ENCODE data around the gene GATA2.

GATA2 gene

DNA sequence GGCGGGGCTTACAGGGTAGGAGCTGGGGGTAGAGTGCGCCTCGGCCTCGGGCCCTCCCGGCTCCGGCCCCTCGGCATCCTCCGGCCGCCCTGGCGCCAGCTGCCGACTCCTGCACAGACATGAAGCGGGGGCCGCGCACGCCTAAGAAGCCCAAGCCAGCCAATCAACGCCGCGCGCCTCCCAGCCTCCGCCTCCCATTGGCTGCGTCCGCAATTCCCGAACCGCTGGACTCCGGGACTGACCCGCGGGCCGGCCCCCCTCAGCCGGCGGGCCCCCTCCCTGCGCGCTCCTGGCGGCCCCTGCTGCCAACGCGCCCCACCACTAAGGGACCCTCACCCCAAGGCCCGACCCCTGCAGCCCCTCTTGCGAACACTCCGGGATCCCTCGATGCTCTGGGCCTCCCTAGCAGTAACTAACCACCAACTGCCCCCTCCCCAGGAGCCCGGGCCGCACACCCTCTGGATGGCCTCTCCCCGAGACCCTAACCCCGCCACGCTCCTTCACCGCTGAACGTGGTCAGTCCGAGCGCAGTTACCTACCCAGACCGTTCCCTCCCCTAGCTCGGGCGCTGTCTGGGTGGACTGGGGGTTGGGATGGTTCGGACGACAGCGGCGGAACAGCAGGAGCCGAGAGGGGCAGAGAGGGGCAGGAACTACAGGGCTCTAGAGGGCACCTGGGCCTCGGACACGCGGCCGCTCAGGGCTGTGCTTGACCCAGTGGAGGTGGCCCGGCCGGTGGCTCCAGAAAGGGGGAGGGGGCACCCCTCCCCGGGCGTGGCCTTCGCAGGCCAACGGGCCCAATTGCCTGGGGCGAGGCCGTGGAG lies 5.0 kb downstream of the GATA2 start:
- peak; percentile 26 to 36 for DNase-seq

DNA sequence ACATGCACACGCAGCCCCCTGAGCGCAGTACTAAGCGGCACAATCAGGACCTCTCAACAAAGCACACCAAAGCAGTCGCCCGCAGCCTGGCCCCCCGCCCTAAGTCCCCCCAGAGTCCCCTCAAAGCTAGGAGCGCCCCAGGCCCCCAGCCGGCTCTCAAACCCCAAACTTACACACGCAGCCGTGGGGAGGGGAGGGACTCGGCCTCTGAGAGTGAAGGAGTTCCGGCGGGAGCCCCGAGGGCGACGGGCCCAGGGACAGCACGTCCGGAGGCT lies 5.5 kb downstream of the GATA2 start:
- no peak for DNase-seq

DNA sequence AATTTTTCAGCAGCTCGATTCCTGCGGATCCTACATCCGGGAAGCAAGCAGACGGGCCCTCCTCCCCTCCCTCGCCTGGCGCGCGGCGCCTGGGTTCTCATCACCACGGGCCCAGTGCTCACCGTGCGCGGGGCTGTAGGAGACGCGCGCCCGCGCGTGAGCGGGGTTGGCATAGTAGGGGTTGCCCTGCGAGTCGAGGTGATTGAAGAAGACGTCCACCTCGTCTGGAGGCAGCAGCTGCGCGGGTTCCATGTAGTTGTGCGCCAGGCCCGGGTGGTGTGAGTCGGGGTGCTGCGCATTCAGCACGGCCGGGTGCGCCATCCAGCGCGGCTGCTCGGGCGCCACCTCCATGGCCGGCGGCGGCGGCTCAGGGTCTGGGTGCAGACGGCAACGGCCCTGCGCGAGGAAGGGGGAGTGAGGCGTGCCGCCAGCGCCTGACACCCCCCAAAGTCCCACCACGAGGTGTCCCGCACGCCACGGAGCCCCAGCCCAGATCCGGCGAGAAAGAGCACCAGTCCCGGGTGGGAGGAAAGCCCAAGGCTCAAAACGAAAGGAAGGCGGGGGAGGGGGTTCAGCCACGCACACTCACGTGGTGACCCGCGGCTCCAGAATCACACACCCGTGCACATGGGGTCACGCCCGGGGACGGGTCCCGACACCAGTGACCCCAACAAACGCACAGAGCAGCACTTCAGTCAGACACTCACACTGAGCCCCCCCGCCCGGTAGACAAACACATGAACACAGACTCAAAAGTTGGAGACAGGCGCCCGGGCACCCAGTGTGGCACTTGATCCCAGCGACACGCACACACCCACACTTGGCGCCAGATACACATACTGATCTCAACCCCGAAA lies 6.1 kb downstream of the GATA2 start:
- no peak for DNase-seq

DNA sequence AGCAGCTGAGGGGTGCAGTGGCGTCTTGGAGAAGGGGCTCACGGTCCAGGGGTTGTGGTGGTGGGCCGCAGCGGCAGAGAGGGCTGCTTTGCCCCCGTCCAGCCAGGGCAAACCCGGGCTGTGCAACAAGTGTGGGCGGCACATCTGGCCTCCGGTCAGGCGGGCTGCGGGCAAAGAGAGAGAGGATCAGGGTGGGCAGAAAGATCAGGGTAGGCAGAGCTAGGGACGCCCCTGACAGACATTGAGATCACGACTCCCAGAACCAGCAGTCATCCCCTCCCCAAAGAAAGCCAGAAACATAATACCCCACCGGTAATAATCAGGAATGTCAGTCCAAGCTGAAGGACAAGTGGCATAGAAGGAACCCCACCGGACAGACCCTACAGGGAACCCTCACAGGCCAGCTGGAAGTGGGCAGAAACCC lies 6.8 kb downstream of the GATA2 start:
- no peak for DNase-seq

DNA sequence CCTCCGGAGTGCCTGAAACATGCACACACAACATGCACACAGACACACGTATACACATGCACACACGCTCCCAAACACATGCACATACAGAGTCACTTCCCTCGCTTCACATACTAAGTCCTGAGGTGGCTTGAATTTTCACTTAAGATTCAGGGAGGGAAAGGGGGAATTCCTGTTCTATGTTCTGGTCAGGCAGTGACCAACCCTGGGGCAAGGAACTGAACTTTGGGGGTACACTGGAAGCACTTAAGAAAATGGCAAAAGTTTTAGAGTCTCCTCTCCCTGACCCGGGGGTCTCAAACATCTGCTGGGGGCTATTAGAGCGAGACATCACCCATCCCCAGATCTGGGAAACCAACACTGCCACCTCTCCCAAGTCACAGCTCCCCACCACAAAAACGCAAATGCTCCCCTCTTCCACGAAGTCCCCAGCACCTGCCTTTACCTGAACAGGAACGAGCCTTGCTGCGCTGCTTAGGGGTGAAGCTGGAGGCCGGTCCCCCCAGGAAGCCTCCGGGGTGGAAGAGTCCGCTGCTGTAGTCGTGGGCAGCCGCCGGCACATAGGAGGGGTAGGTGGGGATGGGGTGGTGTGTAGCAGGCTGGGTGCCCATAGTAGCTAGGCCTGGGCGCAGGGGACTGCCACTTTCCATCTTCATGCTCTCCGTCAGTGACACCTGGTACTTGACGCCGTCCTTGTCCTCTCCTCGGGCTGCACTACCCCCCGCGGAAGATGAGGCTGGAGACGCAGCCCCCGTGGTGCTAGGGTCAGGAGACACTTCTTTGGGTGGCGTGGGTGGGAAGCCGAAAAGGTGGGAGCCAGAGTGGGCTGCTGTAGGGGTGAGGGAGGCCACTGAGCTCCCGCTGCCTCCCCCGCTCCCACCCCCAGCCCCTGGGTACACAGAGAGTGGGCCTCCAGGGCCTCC lies 7.5 kb downstream of the GATA2 start:
- no peak for DNase-seq

DNA sequence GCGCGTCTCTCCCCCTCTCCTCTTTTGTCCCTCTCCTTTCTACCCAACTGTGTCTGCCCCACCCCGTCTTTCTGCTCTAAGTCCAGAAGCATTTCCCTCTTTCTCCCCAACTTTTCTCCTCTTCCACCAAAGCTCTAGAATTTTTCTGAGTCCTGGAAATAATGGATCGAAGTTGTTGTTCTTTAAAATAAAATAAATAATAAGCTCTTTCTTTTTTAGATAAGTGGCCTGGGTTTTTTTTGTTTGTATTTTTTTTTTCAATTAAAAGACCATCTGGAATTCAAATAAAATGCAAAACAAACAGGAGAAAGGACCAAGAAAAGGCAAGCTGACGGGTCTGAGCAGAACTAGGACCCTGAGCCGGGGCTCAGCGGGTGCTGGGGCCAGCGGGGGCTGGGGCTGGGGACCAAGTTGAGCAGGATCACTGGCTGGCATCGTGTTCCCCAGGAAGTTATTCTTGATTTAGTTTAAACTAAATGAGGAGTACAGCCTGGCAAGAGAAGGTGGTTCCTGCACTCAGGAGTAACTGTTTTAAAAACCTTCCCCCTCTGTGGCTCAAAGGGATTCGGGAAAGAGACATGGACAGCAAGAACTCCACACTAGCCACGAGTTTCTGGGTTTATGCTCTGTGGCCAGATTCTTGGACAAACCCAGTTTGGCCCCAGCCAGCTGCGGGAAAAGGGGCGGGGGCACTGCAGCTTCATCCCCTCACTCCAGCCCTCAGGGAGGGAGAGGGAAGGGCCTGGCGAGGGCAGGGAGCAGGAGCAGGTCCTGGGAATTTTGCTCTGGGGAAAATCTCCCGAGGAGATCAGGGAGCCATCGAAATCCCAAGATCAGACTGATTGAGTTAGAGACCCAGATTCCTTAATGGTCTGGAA lies 8.4 kb downstream of the GATA2 start:
- DNase-seq, result no peak

DNA sequence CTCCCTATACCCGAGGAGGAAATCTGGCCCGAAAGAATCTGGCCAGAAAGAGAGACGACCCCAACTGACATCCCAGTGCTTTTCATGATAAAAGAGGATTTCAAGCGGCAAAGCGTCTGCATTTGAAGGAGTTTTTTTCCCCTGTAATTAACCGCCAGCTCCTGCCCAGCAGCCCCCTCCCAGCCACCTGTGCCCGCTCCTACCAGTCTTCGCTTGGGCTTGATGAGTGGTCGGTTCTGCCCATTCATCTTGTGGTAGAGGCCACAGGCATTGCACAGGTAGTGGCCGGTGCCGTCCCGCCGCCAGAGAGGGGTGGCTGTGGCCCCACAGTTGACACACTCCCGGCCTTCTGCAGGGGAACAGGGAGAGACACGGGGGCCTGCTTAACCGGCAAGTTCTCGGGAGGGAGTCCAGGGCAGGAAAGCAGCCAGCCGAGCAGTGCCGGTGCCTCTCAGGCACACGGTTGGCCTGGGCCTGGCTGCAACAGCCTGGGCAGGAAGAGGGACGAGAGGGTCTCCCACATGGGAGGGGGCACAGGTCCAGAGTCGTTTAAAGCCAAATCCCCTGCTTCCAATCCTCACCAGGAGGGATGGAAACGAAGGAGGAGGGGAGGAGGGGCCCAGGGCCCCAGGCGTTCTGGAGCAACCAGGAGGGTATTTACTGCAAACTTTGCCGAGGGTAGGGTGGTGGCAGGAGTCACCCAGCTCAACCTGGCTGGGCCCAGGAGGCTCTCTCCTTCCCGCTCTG lies 9.2 kb downstream of the GATA2 start:
- DNase-seq, result no peak

DNA sequence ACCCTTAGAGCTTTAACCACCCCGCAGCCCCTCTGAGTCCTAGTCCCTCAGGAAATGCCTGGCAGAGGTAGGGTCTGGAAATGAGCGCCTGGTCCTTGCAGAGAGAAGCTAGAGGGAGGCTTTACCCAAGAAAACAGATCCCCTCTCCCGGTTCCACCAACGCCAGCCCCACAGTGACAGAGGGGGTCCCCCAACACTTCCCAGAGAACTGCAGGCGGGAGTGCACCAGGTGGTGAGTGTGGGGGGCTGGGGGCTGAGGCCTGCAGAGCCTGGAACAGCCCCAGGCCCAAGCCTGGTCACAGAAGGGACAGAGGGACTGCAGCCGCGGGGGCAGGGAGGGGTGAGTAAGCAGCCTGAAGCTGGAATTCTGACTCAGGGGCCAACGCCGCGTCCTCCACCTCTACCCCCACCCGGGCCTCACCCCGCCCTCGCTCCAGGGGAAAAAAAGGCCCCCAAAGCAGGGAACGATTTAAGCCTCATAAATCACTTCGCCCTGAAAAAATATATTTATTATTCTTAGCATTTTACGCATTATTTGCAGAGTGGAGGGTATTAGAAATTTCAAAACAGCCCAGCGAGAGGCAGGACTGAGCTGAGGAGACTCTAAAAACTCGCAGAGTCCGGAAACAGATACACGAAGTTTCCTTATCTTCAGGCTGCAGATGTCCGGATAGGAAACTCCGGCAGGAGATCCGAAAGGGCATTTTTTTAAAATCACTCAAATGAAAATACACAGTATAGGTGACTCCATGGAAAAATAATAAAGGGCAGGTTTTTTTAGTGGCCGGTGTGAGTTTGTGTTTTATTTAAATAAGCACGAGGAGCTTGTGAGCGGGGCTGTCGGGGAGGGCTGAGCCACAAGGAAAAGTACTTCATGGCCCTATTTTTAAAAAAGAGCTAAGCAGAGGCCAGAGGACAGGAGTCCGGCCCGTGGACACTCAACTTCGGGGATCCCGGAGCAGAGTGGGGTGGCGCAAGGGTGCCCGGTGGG lies 10.0 kb downstream of the GATA2 start:
- no peak for DNase-seq

DNA sequence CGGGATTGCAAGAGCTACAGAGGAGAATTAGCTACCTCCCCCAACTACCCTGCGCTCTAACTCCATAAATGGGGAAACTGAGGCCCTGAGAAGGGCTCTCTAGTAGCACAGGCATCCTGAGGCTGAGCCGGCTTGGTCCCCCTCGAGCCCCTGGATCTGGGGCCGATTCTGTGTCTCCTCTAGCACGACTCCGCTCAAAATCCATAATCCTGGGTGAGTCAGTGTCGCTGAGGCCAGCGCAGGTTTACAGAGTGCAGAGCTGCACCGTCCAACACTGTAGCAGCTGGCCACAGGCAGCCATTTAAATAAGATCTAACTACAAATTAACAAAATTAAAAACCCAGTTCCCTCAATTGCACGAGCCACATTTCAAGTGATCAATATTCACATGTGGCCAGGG lies 10.8 kb downstream of the GATA2 start:
- no peak for DNase-seq

DNA sequence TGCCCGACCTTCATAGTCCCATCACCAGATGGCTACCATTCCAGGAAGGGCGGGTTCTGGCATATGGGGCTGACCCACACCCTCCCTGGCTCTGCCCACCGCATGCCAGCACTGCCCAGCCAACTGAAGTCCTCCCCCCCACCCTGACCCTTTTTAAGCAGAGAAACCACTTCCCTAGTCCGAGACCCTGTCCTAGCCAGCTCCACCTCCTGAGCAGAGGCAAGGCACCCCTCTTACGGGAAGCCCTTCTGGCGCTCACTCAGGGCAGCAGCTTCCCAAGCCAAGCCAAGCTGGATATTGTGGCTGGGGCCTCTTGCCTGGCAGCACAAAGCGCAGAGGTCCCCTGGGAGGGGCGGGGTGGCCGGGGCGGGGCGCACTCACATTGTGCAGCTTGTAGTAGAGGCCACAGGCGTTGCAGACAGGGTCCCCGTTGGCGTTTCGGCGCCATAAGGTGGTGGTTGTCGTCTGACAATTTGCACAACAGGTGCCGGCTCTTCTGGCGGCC lies 11.5 kb downstream of the GATA2 start:
- peak in 1 of 2 experiments; percentile 17 for DNase-seq

DNA sequence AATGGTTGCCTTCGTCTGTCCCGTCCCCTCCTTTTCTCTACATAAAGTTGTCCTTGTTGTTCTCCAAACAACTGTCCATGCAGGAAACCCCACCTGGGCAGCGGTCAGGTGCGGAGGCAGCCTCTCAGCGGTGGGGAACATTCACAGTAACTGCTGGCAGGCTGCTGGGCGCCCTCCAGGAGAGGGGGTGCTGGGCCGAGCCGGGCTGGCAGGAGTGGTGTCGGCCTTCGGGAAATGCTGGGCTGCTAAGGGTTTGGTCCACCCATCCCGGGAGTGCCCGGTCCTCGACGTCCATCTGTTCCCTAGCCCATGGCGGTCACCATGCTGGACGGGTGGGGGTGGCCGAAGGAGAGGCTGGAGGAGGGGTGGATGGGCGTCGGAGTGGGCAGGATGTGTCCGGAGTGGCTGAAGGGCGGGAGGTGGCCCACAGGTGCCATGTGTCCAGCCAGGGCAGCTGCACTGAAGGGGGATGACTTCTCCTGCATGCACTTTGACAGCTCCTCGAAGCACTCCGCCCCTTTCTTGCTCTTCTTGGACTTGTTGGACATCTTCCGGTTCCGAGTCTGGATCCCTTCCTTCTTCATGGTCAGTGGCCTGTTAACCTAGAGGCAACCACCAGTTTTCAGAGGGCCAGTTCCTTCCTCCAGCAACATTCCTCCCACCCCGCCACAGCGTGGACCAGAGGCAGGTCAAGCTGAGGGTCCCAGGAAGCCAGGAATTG lies 12.1 kb downstream of the GATA2 start:
- no peak for DNase-seq

DNA sequence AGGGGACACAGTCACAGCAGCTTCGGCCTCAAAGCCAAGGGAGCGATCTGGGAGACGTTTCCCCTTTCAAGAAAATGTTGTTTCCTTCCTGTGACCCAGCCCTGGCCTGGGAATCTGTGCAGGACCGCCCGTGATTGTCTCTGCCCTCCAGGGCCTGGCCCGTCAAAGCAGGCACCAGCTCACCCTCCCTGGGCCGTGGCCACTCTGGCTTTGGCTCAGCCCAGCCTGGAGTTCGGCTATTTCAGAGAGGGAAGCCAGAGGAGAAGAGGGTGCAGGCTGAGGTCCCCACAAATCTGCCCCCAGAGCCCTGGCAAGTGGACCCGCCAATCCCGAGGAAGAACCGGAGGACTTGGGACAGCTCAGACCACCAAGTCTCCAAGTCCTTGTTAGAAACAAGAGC lies 12.7 kb downstream of the GATA2 start:
- no peak for DNase-seq

DNA sequence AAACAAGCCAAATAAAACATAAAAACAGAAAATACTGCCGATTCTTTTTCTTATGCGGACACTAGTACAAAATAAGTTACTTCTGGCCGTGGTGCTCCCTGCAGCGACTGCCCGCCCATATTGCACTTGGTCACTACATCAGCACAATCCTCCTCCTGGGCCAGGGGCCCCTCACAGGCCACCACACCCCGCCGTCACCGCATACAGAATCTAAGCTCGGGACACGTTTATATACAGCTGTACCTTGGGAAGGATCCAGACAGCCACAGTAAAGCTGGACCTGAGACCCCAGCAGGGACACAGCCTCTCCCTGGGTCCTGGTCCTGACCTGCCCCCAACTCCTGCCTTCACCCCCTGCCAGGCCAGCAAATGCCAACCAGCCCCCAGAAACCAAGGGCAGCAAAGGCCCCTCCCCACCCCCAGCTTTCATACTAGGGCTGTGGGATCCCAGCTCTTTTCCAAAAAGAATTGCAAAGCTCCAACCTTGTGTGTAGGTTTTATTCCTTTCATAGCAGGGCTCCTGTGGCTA lies 13.4 kb downstream of the GATA2 start:
- no peak for DNase-seq

DNA sequence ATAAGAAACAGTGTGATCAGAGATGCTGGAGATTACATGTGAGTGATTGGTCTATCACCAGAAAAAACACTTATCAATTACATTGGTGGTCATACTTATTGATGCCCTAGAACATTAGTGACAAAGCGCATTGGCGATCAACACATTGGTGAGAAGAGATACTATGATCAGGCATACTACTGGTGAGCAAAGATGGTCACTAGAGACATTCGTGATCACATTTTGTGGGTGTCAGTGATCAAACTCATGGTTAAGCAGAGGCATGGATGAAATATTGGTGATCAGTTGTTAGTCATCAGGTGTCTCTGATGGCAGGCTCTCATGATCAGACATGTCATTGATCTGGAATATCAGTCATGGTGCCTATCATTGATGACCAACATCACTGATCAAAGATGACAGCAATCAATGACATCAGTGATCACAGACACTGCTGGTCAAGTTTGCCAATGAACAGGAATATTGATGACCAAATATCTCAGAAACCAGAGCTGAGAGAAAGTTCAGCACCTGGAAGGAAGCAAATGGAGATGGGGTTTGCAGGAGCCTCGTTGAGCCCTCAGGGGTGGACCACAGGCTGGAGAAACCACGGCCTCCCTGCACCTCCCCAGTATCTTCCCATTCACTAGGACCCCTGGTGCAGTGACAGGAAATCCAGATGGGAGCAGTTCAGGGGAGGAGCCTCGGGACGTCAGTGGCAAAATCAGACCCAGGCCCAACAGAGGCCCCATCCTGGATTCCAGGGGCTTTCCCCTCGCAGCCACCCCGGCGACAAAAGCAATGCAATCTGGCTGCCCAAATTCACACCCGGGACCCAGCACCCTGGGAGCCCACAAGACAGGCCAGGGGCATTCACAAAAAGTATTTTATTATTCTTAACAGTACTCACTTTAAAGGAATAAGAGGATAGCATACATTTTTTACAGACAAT lies 14.2 kb downstream of the GATA2 start:
- no peak for DNase-seq

DNA sequence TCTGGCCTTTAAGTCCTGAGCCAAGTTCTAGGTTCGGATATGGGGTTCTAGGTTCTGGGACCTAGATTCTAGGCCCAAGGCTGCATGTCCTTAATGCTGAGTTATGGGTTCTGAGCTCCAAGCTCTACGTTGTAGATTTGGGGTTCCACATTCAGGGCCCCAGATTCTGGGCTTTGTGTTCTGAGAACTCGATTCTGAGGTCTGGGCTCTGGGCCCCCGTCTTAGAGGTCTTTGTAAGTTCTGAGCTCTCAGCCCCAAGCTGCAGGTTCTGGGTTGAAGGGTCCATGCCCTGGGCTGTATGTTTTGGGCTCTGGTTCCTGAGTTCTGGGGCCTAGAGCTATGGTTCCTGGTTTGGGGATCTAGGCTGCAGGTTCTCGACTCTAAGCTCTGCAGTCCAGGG lies 16.3 kb downstream of the GATA2 start:
- no peak for DNase-seq

DNA sequence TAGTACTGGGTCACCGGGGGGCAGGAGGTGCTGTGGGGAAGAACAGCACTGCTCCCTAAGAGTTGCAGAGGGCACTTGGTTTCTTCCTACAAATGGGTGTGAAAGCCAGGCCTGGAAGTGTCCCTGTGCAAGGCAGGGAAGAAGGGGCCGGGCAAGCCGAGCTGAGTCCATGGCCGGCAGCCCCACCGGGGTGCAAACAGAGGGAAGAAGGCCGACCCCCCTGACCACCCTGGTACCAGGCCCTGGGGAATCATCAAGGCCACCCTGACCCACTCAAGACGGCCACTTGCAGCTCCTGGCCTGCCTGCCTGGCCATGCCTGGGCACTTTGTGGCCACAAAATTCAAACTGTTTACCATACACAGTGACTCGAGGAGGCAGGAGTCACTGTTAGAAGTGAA lies 17.6 kb downstream of the GATA2 start:
- DNase-seq, result no peak

DNA sequence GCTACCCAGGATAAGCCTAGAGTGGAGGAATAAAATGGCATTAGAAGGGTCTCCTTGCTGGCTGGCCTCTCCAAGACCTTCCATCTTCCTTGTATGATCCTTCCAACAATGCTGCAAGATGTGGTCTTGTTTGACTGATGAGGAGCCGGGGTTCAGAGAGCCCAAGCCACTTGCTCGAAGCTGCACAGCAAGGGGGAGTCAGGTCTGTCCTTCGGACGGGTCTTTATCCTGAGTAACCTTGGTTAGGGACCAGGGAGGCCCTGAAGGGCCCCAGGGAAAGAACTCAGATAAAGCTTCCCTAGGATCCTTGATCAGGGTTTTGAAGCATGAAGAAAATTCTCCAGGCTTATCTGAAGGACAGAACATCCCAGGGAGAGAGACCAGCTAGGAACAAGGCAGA lies 19.3 kb downstream of the GATA2 start:
- no peak for DNase-seq

DNA sequence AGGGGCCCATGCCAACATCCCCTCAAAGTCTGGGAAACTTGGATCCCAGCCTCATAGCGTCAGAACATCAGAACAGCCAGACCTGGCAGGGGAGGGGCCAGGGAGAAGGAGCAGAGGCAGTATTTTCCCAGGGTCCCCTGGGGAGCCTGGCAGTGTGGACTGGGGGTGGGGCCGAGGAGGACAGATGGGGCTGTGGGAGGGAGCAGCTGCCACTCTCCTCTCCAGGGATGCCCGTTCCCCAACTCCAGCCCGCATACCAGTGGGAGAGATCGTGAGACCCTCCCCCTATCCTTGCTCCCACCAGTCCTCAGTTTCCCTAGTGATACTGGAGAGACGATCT lies 19.9 kb downstream of the GATA2 start:
- no peak for DNase-seq
